Endometrium (tissue), 2 donors: Measurements from ENCODE around the gene ERG.

Experiments used
- FAIRE-seq: peaks from 2 replicates; lab custom pipeline; 2012; peaks lifted over from hg19 to GRCh38; lab: Jason Lieb, UNC
- donor health status: control.
- donor health status: control.

Gene ERG

GRCh38 chr21:38330666-38331065 lies 167.6 kb downstream of the ERG start:
- FAIRE-seq = no peak
